K562 (cell line): ENCODE data around the gene GRAMD1B. TPM values are rescaled to one million over a fixed set of nuclear protein-coding genes. Genes with fewer than 3 reads are reported as not detected.

Source experiments
- ATAC-seq: fragments of 200-7000 bp; cut with Tn5 transposase; 3 replicates; pipeline ENCODE4 v1.9.1; 2020; ENCODE audit warnings: moderate library complexity
- BruUV-seq: library from RNA; stranded (reverse); fragments of 400-500 nt; replicated peaks from 2 replicates; lab custom pipeline; 2021; lab: Mats Ljungman, UMichigan
- CTCF ChIA-PET: fragments of 300-600 bp; formaldehyde crosslinking; extraction: SDS; loops from one replicate; lab custom pipeline; 2021; ENCODE audit warnings: low intra/inter-chr PET ratio; lab: Yijun Ruan, JAX
- POLR2A ChIA-PET: fragments of 300-600, 350-650 bp; sonication (Branson Sonifier 250); formaldehyde crosslinking; extraction: SDS; loops from one replicate; lab custom pipeline; 2021; ENCODE audit warnings: antibody characterized with exemption, inconsistent platforms; lab: Yijun Ruan, JAX
- DNase-seq, 4 experiments: peaks; one replicate each; pipeline versions ENCODE4 v3.0.0 to v3.0.0-alpha.2; 2011 to 2018; ENCODE audit warnings: low spot score in 3 of 4, mixed read lengths in 3 of 4; ENCODE audit errors: extremely low read depth in 1 of 4
- FAIRE-seq: peaks from 2 replicates; lab custom pipeline; 2011; peaks lifted over from hg19 to GRCh38; lab: Jason Lieb, UNC
- H2AFZ ChIP-seq: 2 replicates; pipeline ENCODE4 v1.6.0; 2011; ENCODE audit warnings: low read depth, low read length, control low read depth, inconsistent platforms
- H3K27ac ChIP-seq: fragments of 200-600 bp; 3 replicates; pipeline ENCODE4 v1.8.0; 2011; ENCODE audit warnings: low read depth, mild to moderate bottlenecking, control low read depth, inconsistent platforms, low read length, moderate library complexity, mixed read lengths; ENCODE audit errors: extremely low read depth
- H3K27me3 ChIP-seq, 2 experiments: fragments of 300-600 bp in 1 of 2; 2 replicates in 1 of 2; 3 replicates in 1 of 2; pipeline versions ENCODE4 v1.6.0 to v1.8.0; 2011; ENCODE audit warnings: inconsistent platforms in 2 of 2, low read length in 2 of 2, mild to moderate bottlenecking in 1 of 2, mixed read lengths in 1 of 2, moderate library complexity in 1 of 2; ENCODE audit not compliant: control insufficient read depth in 2 of 2, insufficient read depth in 2 of 2
- H3K36me3 ChIP-seq: fragments of 300-600 bp; 3 replicates; pipeline ENCODE4 v1.8.0; 2011; ENCODE audit warnings: mild to moderate bottlenecking, low read length, inconsistent platforms; ENCODE audit not compliant: control insufficient read depth, insufficient read depth
- H3K4me1 ChIP-seq, 2 experiments: fragments of 200-600 bp in 1 of 2; replicated peaks in 1 of 2; 2 replicates in 1 of 2; 3 replicates in 1 of 2; pipeline versions ENCODE4 v1.5.1 to v1.8.0; 2011; ENCODE audit warnings: inconsistent platforms in 2 of 2, low read length in 2 of 2, mild to moderate bottlenecking in 1 of 2, mixed read lengths in 1 of 2, moderate library complexity in 1 of 2; ENCODE audit not compliant: control insufficient read depth in 2 of 2, insufficient read depth in 2 of 2
- H3K4me2 ChIP-seq: 2 replicates; pipeline ENCODE4 v1.6.1; 2011; ENCODE audit warnings: low read length, control low read depth, inconsistent platforms, mixed read lengths; ENCODE audit not compliant: insufficient read depth
- H3K4me3 ChIP-seq: fragments of 200-600 bp; sonication (generic), shearing (Covaris generic); 2 replicates; pipeline ENCODE4 v1.5.1; 2016; ENCODE audit warnings: control low read depth, inconsistent platforms
- H3K79me2 ChIP-seq: fragments of 200-600 bp; 3 replicates; pipeline ENCODE4 v1.8.0; 2011; ENCODE audit warnings: low read length, inconsistent platforms; ENCODE audit not compliant: control insufficient read depth, insufficient read depth
- H3K9ac ChIP-seq, 2 experiments: 2 replicates each; pipeline versions ENCODE4 v1.6.0 to v1.6.1; 2011; ENCODE audit warnings: low read depth in 2 of 2, low read length in 2 of 2, control low read depth in 1 of 2, inconsistent platforms in 1 of 2, mild to moderate bottlenecking in 1 of 2, mixed read lengths in 1 of 2; ENCODE audit not compliant: insufficient read depth in 1 of 2
- H3K9me1 ChIP-seq: one replicate; pipeline ENCODE4 v1.6.0; 2011; ENCODE audit warnings: inconsistent platforms, mild to moderate bottlenecking, low read length, moderate library complexity; ENCODE audit not compliant: control insufficient read depth, insufficient read depth
- H3K9me3 ChIP-seq: replicated peaks from 2 replicates; pipeline ENCODE4 v1.5.1; 2011; ENCODE audit warnings: low read depth, low read length, inconsistent platforms; ENCODE audit not compliant: control insufficient read depth, insufficient read depth
- H4K20me1 ChIP-seq: replicated peaks from 2 replicates; pipeline ENCODE4 v1.6.1; 2011; ENCODE audit warnings: low read length, inconsistent platforms, mixed read lengths; ENCODE audit not compliant: control insufficient read depth, insufficient read depth
- DACH1 ChIP-seq: fragments of 450-650 bp; IDR thresholded peaks from 2 replicates; pipeline ENCODE4 v1.6.1; 2018; ENCODE audit not compliant: partially characterized antibody
- ETV1 ChIP-seq: fragments of 450-650 bp; conservative IDR thresholded peaks from 2 replicates; pipeline ENCODE4 v1.6.1; 2016; ENCODE audit warnings: missing genetic modification characterization, control low read depth, low read depth, missing compliant biosample characterization
- HDAC2 ChIP-seq: fragments of 450-650 bp; IDR thresholded peaks from 2 replicates; pipeline ENCODE4 v1.6.1; 2016; ENCODE audit warnings: mild to moderate bottlenecking
- HDAC3 ChIP-seq: fragments of 450-650 bp; IDR thresholded peaks from 2 replicates; pipeline ENCODE4 v1.6.1; 2018; ENCODE audit warnings: borderline replicate concordance, mild to moderate bottlenecking, moderate library complexity; ENCODE audit not compliant: partially characterized antibody
- IRF1 ChIP-seq: sonication (generic); formaldehyde crosslinking; IDR thresholded peaks from 2 replicates; pipeline ENCODE4 v1.8.0; 2022; ENCODE audit warnings: missing genetic modification reagents, mild to moderate bottlenecking, borderline replicate concordance
- MCM3 ChIP-seq: fragments of 450-650 bp; IDR thresholded peaks from 2 replicates; pipeline ENCODE4 v1.6.1; 2016
- NFATC3 ChIP-seq: fragments of 450-650 bp; IDR thresholded peaks from 2 replicates; pipeline ENCODE4 v1.6.1; 2017; ENCODE audit warnings: mild to moderate bottlenecking
- PHB2 ChIP-seq: fragments of 450-650 bp; IDR thresholded peaks from 2 replicates; pipeline ENCODE4 v1.6.1; 2017; ENCODE audit warnings: low read depth
- SMAD1 ChIP-seq: fragments of 150-350 bp; IDR thresholded peaks from 2 replicates; pipeline ENCODE4 v1.6.1; 2014; ENCODE audit warnings: low read length, low read depth; ENCODE audit not compliant: partially characterized antibody
- SRSF9 ChIP-seq: fragments of 200-400 bp; formaldehyde crosslinking; IDR thresholded peaks from 2 replicates; pipeline ENCODE4 v1.6.1; 2017; ENCODE audit warnings: low read depth, low read length, borderline replicate concordance
- YY1 ChIP-seq, 3 experiments: IDR thresholded peaks; 2 replicates each; pipeline ENCODE4 v1.6.1; 2011; ENCODE audit warnings: low read length in 2 of 3, mild to moderate bottlenecking in 2 of 3, moderate library complexity in 2 of 3, borderline replicate concordance in 1 of 3, control low read depth in 1 of 3, low read depth in 1 of 3; ENCODE audit not compliant: insufficient read depth in 3 of 3, insufficient replicate concordance in 2 of 3, control insufficient read depth in 1 of 3, insufficient read length in 1 of 3; ENCODE audit errors: extremely low read depth in 1 of 3
- WGBS: fragments of 100-300 bp; shearing (Covaris generic); methylation state at CpG from one replicate; pipeline ENCODE4 v1.1.6; 2016; ENCODE audit warnings: low coverage, mixed read lengths; ENCODE audit not compliant: insufficient coverage; ENCODE audit errors: missing lambda C conversion rate; 5-methylcytosine and 5-hydroxymethylcytosine counted together
- in situ Hi-C: fragments of 300-500 bp; cut with MboI; formaldehyde crosslinking; loops from 4 replicates; pipeline ENCODE4 v1.15.0; 2018; ENCODE audit warnings: inconsistent platforms, mixed read lengths
- intact Hi-C: fragments of 100-400 bp; cut with micrococcal nuclease; formaldehyde crosslinking; loops from 2 replicates; pipeline ENCODE4 v1.14.2; 2022
- polyA plus RNA-seq, 8 experiments: library from polyadenylated mRNA; depleted of rRNA in 4 of 8; stranded (reverse) in 5 of 8; unstranded in 3 of 8; fragments of >200 nt; fragmentation: Nextera tagmentation in 2 of 8; fragmentation: Illumina TruSeq in 1 of 8; extraction: Ambion mirVana in 2 of 8; extraction: Trizol in 1 of 8; gene quantifications; 2 replicates each; pipeline versions ENCODE4 v1.2.1 to v1.2.3, GENCODE V29; 2011 to 2014; ENCODE audit warnings: inconsistent platforms in 1 of 8, missing spikeins in 1 of 8
- total RNA-seq, 7 experiments: library from RNA; depleted of rRNA in 6 of 7; stranded (reverse); fragments of >200 nt in 6 of 7; fragmentation: Illumina TruSeq in 2 of 7; extraction: Trizol in 2 of 7; gene quantifications; 2 replicates each; pipeline versions ENCODE4 v1.2.1 to v1.2.3, GENCODE V29; 2011 to 2021; ENCODE audit warnings: low replicate concordance in 1 of 7
- TF ChIP-seq, protein P1 (sequence below): IDR thresholded peaks from 3 replicates; pipeline ENCODE4 v1.6.1; 2011; ENCODE audit warnings: borderline replicate concordance, mild to moderate bottlenecking; ENCODE audit not compliant: insufficient read length, insufficient read depth

GRAMD1B gene
- total and polyA plus RNA-seq, 9 of the 15 experiments (the other 6 are each of a cell fraction or from before 2014, with no cell fraction given): 0.31 TPM; not detected in 8

GRCh38 chr11:123437236-123437979, 7.3 kb downstream of the GRAMD1B start:
- Histone ChIP-seq H3K36me3 (no peaks in the 10 kb centered on the region), H3K4me3 (no peak overlapping the region), H2AFZ (no peak overlapping the region), H3K27ac (no peak overlapping the region), H3K4me1 (no peaks in the 10 kb centered on the region; a peak in 1 of 5 replicates), H3K9me1 (no peaks in the 10 kb centered on the region), H3K4me2 (no peak overlapping the region), H3K79me2 (no peaks in the 10 kb centered on the region), H4K20me1 (no peaks in the 10 kb centered on the region), H3K9ac (no peak overlapping the region), H3K27me3 (no peaks in the 10 kb centered on the region; a peak in 1 of 5 replicates), H3K9me3 (no peaks in the 10 kb centered on the region)
- in situ Hi-C loops: no loop called here
- intact Hi-C loops: no loop called here
- ChIA-PET POLR2A (interaction anchor here (0.8 kb wide), 1 partner anchor 16 kb away, joined by 3 read pairs; no protein-coding TSS in a partner anchor), CTCF (no interaction called here)
- no TSS peak for BruUV-seq
- DNase-seq (no peak), FAIRE-seq (no peak), ATAC-seq (no peak)
- no peak for TF ChIP-seq SRSF9
- no peak for TF ChIP-seq DACH1
- 12% methylated on average over 8 of the region's 9 CpGs for WGBS

DNA sequence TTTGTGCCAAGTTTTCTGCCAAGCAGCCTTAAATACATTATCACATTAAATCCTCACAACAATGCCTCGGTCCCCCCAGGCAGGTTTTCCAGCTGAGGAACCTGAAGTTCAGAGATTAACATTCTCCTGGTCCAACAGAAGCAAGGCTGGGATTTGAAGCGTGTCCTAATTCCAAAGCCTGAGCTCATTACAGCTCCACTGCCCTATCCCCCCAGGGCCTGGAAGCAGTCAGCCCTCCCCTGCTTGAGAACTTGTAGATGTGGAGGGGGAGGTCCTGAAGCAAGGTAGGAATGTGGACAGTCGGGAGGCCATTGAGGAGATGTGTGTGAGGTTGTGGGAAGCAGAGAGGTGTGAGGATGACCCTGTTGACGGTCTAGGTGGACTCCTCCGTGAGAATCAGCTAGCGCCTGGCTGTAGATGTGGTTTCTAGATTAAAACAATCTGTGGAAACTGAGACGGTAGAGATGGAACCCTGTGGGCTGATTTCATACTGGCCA, 8.1 kb downstream of the GRAMD1B start:
- ATAC-seq: no peak
- Histone ChIP-seq H3K4me1 (no peaks in the 10 kb centered on the region; a peak in 1 of 5 replicates), H3K36me3 (no peaks in the 10 kb centered on the region), H3K27me3 (no peaks in the 10 kb centered on the region; a peak in 1 of 5 replicates), H3K9me1 (no peaks in the 10 kb centered on the region), H3K4me2 (no peak overlapping the region), H4K20me1 (no peaks in the 10 kb centered on the region), H3K9ac (no peak overlapping the region), H3K4me3 (no peak overlapping the region), H3K79me2 (no peaks in the 10 kb centered on the region), H3K27ac (no peak overlapping the region), H2AFZ (no peak overlapping the region), H3K9me3 (no peaks in the 10 kb centered on the region)
- in situ Hi-C loops (no loop called here), intact Hi-C loops (no loop called here)
- BruUV-seq: no TSS peak
- no peak for DNase-seq
- 1% methylated on average over 7 of the region's 7 CpGs for WGBS
- no peak for FAIRE-seq
- ChIA-PET POLR2A (interaction anchor here (0.8 to 1.0 kb wide), 2 partner anchors 16 to 20 kb away, joined by 3 read pairs; no protein-coding TSS in a partner anchor), CTCF (no interaction called here)
- TF ChIP-seq, protein P1, sequence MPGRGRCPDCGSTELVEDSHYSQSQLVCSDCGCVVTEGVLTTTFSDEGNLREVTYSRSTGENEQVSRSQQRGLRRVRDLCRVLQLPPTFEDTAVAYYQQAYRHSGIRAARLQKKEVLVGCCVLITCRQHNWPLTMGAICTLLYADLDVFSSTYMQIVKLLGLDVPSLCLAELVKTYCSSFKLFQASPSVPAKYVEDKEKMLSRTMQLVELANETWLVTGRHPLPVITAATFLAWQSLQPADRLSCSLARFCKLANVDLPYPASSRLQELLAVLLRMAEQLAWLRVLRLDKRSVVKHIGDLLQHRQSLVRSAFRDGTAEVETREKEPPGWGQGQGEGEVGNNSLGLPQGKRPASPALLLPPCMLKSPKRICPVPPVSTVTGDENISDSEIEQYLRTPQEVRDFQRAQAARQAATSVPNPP: no peak
- TF ChIP-seq ETV1 (tag) (no peak), YY1 (IDR thresholded peaks at IDR 0.05; ENCODE audit: borderline replicate concordance in 1 of 3, control insufficient read depth in 1 of 3, extremely low read depth in 1 of 3, insufficient read depth in 3 of 3, insufficient read length in 1 of 3, insufficient replicate concordance in 2 of 3, low read depth in 1 of 3, low read length in 2 of 3) (no peak), NFATC3 (no peak), IRF1 (no peak), SMAD1 (no peak), MCM3 (no peak), HDAC2 (no peak), HDAC3 (no peak), PHB2 (no peak)
